Measurements from ENCODE around the gene MRAP.

Gene MRAP

GRCh38 chr21:32298658-32299081 lies at the start of gene MRAP:
TSS of gene MRAP (plus strand) at chr21:32298855. CDS start at chr21:32298972, 117 bp downstream.
- TF ChIP-seq GATA2 (IDR thresholded peaks at IDR 0.05; ENCODE audit: low read depth, low read length) = no peak
- no peak for TF ChIP-seq GATA3 (IDR thresholded peaks at IDR 0.05; ENCODE audit: low read depth, low read length)

- TF ChIP-seq GATA3 (IDR thresholded peaks at IDR 0.05; ENCODE audit: low read depth, low read length) = no peak
- no peak for TF ChIP-seq GATA2 (IDR thresholded peaks at IDR 0.05; ENCODE audit: low read depth, low read length)
Observed at GRCh38 chr21:32249511-32250280, 49.0 kb upstream of the MRAP start.

DNA sequence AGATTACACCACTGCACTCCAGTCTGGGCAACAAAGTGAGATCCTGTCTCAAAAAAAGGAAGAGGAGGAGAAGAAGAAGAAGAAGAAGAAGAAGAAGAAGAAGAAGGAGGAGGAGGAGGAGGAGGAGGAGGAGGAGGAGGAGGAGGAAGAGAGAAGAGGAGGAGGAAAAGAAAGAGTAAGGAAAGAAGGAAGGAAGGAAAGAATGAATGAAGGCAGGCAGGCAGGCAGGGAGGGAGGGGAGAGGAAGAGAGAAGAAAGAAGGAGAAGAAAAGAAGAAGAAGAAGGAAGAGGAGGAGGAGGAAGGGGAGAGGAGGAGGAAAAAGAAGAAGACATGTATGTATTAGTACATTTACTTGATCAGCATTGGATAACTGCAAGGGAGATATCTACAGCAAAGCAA lies 46.5 kb upstream of the MRAP start:
- TF ChIP-seq GATA2 (IDR thresholded peaks at IDR 0.05; ENCODE audit: low read depth, low read length) = no peak
- no peak for TF ChIP-seq GATA3 (IDR thresholded peaks at IDR 0.05; ENCODE audit: low read depth, low read length)

- TF ChIP-seq GATA2 (IDR thresholded peaks at IDR 0.05; ENCODE audit: low read depth, low read length) (no peak; the same call in 1 of the 2 replicates), GATA3 (IDR thresholded peaks at IDR 0.05; ENCODE audit: low read depth, low read length) (no peak)
Observed at GRCh38 chr21:32253215-32253641, 45.4 kb upstream of the MRAP start.

DNA sequence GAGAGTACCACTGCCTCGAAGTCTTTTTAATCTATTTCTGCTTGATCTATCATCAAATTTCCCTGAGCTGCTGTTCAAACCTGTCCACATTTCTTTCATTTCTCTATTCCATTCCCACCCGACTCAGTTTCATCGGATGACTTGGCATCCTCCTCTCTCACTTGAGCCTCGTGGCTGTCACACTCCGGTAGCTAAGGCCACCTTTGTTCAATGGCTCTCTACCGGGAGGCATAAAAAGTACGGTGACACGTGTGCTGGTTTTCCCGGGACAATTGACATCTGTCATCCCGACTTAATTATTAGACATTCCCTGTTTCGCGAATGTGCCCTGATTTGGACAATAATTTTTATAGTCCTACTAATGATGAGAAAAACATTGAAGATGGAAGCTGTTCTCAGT lies 42.4 kb upstream of the MRAP start:
- TF ChIP-seq GATA3 (IDR thresholded peaks at IDR 0.05; ENCODE audit: low read depth, low read length) (no peak), GATA2 (IDR thresholded peaks at IDR 0.05; ENCODE audit: low read depth, low read length) (no peak)

DNA sequence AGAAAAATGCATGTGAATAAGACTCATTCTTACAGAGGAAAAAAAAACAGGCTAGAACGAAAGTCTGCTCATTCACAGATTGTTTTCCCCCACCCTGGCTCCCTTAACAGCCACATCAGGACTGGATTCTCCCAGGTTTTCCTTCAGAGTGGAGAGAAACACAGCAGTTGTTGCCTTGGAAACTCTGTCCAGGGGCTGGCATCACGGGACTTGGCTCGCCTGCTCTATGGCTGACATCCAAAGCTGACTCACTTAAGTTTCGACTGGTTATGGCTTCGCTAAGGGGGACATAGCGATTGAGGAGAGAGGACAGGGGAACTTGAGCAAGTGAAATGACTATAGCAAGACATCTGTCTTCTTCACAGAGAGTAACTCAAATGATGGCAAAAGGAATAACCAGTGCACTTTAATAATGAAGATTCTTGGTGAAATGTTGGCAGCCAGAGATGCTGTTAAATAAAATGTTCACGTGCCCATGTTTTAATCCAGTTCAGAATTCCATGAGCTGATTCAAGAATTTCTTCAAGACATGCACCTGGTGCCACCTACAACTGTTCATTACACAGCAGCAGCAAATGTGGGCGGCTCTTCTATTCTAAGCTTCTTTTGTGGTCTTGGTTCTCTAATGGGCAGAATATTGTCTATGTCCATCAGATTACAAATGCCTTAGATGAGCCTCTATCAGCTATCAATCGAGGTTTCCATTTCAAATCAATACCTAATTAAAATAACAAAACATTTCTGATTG lies 41.6 kb upstream of the MRAP start:
- TF ChIP-seq GATA2 (IDR thresholded peaks at IDR 0.05; ENCODE audit: low read depth, low read length) (0 out of 2 replicates have a peak, but pooled peaks have one; percentile 17), GATA3 (IDR thresholded peaks at IDR 0.05; ENCODE audit: low read depth, low read length) (no peak)

- TF ChIP-seq GATA3 (IDR thresholded peaks at IDR 0.05; ENCODE audit: low read depth, low read length) = no peak
- no peak for TF ChIP-seq GATA2 (IDR thresholded peaks at IDR 0.05; ENCODE audit: low read depth, low read length)
Observed at GRCh38 chr21:32257962-32258785, 40.5 kb upstream of the MRAP start.

GRCh38 chr21:32260130-32260529 lies 38.5 kb upstream of the MRAP start:
- no peak for TF ChIP-seq GATA3 (IDR thresholded peaks at IDR 0.05; ENCODE audit: low read depth, low read length)
- TF ChIP-seq GATA2 (IDR thresholded peaks at IDR 0.05; ENCODE audit: low read depth, low read length) = no peak

GRCh38 chr21:32261929-32262328 lies 36.7 kb upstream of the MRAP start:
- no peak for TF ChIP-seq GATA2 (IDR thresholded peaks at IDR 0.05; ENCODE audit: low read depth, low read length)
- no peak for TF ChIP-seq GATA3 (IDR thresholded peaks at IDR 0.05; ENCODE audit: low read depth, low read length)

DNA sequence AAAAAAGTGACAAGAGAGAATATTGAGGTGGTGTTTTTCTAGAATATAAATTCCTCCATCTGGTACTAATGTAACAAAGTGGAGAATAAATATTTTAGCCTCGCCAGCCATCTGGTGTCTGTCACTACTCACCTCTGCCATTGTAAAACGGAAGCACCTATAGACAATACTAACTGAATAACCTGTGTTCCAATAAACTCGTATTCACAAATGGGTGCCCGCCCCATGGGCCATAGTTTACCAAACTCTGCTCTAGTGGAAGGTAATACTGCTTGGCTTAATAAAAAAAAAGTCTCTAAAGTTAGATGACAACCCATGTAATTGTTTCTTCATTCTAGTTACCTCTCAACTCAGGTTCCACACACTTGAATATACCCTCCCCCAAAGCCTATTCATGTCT lies 27.9 kb upstream of the MRAP start:
- no peak for TF ChIP-seq GATA3 (IDR thresholded peaks at IDR 0.05; ENCODE audit: low read depth, low read length)
- no peak for TF ChIP-seq GATA2 (IDR thresholded peaks at IDR 0.05; ENCODE audit: low read depth, low read length)

- TF ChIP-seq GATA3 (IDR thresholded peaks at IDR 0.05; ENCODE audit: low read depth, low read length) (no peak), GATA2 (IDR thresholded peaks at IDR 0.05; ENCODE audit: low read depth, low read length) (no peak)
Observed at GRCh38 chr21:32276671-32277070, 22.0 kb upstream of the MRAP start.

- TF ChIP-seq GATA2 (IDR thresholded peaks at IDR 0.05; ENCODE audit: low read depth, low read length) (no peak), GATA3 (IDR thresholded peaks at IDR 0.05; ENCODE audit: low read depth, low read length) (no peak)
Observed at GRCh38 chr21:32278103-32278502, 20.6 kb upstream of the MRAP start.

DNA sequence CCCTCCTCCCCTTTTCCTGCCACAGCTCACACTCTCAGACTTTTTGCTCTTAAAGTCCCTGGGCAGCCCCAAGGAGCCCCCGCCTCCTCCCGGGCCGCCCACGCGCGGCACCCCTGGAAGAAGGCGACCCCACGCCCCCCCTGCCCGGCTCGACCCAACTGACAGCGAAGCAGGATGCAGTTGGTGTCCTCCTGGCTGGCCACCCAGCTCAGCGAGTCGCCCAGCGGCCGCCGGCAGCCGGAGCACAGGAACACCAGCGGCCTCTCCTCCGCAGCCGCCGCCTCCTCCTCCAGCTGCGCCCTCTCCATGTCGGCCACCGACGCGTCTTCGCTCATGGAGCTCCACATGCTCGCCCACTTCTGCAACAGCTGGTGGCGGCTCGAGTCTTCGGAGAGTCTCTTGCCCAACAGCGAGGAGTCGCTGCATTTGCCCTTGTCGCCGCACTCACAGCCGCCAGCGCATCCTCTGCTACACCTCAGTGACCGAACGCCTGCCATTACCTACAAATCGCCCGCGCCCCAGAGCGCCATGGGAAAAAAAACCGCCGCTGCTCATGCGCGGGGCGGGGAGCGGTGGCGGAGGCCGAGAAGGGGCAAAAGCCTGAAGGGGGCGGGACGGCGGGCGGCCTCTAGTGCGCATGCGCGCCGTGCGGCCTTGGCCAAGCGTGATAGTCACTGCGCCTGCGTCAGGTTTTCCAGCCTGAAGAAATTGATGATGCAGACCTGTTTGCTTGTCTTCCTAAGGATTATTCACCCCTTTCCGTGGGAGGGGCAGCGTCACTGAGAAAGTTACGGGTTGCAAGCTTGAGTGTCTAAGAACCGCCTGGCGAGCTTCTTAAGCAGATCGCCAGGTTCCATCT lies 19.9 kb upstream of the MRAP start, which contains the start of gene MIS18A:
Gene MIS18A (minus strand): TSS at position 532 of the 859 bp plus-strand sequence. CDS start 35 bp downstream, at position 497.
- TF ChIP-seq GATA2 (IDR thresholded peaks at IDR 0.05; ENCODE audit: low read depth, low read length) (no peak), GATA3 (IDR thresholded peaks at IDR 0.05; ENCODE audit: low read depth, low read length) (no peak)
